Fibroblast of skin of left biceps (primary cell): ENCODE data around the gene TUT1.
A peak's percentile ranks its signal among the peaks of the same experiment; 100 is the strongest.
"Not testable (repeated sequence)": the region's sequence is repeated elsewhere in the genome, so short reads cannot be mapped to it uniquely, and the experiment has no call there.

Experiments used
- DNase-seq, 2 experiments: peaks; one replicate each; pipeline ENCODE4 v3.0.0-alpha.2; 2013; ENCODE audit warnings: low read depth in 2 of 2

TUT1 gene

GRCh38 chr11:62605467-62605866 lies 14.1 kb upstream of the TUT1 start:
- DNase-seq, result no peak

GRCh38 chr11:62604460-62605120 lies 13.3 kb upstream of the TUT1 start:
- no peak for DNase-seq

- no peak for DNase-seq
Observed at GRCh38 chr11:62603776-62604299, 12.5 kb upstream of the TUT1 start.

- DNase-seq, result no peak
Observed at GRCh38 chr11:62603072-62603408, 11.7 kb upstream of the TUT1 start.

- peak in 1 of 2 experiments; percentile 20 for DNase-seq
Observed at GRCh38 chr11:62602141-62603071, 11.1 kb upstream of the TUT1 start.

- DNase-seq, result peak; percentile 88 to 93
Observed at GRCh38 chr11:62601372-62602140, 10.2 kb upstream of the TUT1 start, which contains the start of gene MTA2. TSS of gene MTA2 (minus strand) at chr11:62601865. CDS start at chr11:62601450, 415 bp downstream.

- no peak for DNase-seq
Observed at GRCh38 chr11:62601122-62601371, 9.7 kb upstream of the TUT1 start.

GRCh38 chr11:62600367-62601121 lies 9.2 kb upstream of the TUT1 start:
- DNase-seq, result no peak

GRCh38 chr11:62599901-62600300 lies 8.6 kb upstream of the TUT1 start:
- no peak for DNase-seq

- peak; percentile 96 to 97 for DNase-seq
Observed at GRCh38 chr11:62599069-62599696, 7.9 kb upstream of the TUT1 start.

- DNase-seq, result no peak
Observed at GRCh38 chr11:62595124-62595523, 3.8 kb upstream of the TUT1 start.

GRCh38 chr11:62593434-62594044 lies 2.2 kb upstream of the TUT1 start:
- peak in 1 of 2 experiments; percentile 35 for DNase-seq

- no peak for DNase-seq
Observed at GRCh38 chr11:62592989-62593421, 1.7 kb upstream of the TUT1 start.

GRCh38 chr11:62592146-62592815 lies 958 bp upstream of the TUT1 start:
- DNase-seq, result no peak

- DNase-seq, result no peak
Observed at GRCh38 chr11:62588966-62589637, 2.2 kb downstream of the TUT1 start.

- DNase-seq, result not testable (repeated sequence)
Observed at GRCh38 chr11:62585356-62585755, 6.0 kb downstream of the TUT1 start.

GRCh38 chr11:62581735-62582134 lies 9.6 kb downstream of the TUT1 start:
- DNase-seq, result not testable (repeated sequence)

- no peak for DNase-seq
Observed at GRCh38 chr11:62580959-62581715, 10.2 kb downstream of the TUT1 start.

GRCh38 chr11:62579252-62579651 lies 12.1 kb downstream of the TUT1 start:
- no peak for DNase-seq
